Measurements from ENCODE around the gene GGT5. TPM values are rescaled to one million over a fixed set of nuclear protein-coding genes. Genes with fewer than 3 reads are reported as not detected.

The GGT5 gene
- total and polyA plus RNA-seq, 3 experiments from 2014 or later = not detected

GRCh38 chr22:24175160-24175808 lies 69.6 kb downstream of the GGT5 start:
- Histone ChIP-seq H3K36me3 (ENCODE audit: insufficient read depth, low read length) (peaks cover 18% of the 10 kb centered on the region), H3K4me1 (ENCODE audit: insufficient read depth, low read length) (no peaks in the 10 kb centered on the region), H3K4me3 (ENCODE audit: low read length) (no peak overlapping the region), H3K9me3 (ENCODE audit: low read length) (no peaks in the 10 kb centered on the region), H3K27ac (ENCODE audit: low read depth, low read length) (no peak overlapping the region), H3K27me3 (ENCODE audit: insufficient read depth, low read length, poor library complexity, severe bottlenecking) (no peaks in the 10 kb centered on the region)
- Mint-ChIP-seq H3K36me3 (peaks cover 0 to 75% (median 0%) of the 10 kb centered on the region in 3 donors), H3K4me1 (no peaks in the 10 kb centered on the region), H3K4me3 (no peak overlapping the region), H3K27me3 (no peaks in the 10 kb centered on the region), H3K9me3 (no peaks in the 10 kb centered on the region), H3K27ac (peak overlapping the region in 6 of 8 donors; percentile 42 to 93 (median 64))
- DNase-seq = peak; percentile 39 to 78 (median 49)
- ChIA-PET CTCF (interaction anchor here (0.6 to 8.0 kb wide), 21 partner anchors 9 to 147 kb away, joined by 3 to 72 read pairs (median 5); no protein-coding TSS in a partner anchor), POLR2A (interaction anchor here (2.2 kb wide), 1 partner anchor 42 kb away, joined by 6 read pairs; no protein-coding TSS in a partner anchor)

- H3K4me3 ChIP-seq (ENCODE audit: low read length) = no peak overlapping the region
- H3K27me3 ChIP-seq (ENCODE audit: insufficient read depth, low read length, poor library complexity, severe bottlenecking) = no peaks in the 10 kb centered on the region
- H3K9me3 Mint-ChIP-seq = no peaks in the 10 kb centered on the region
- peaks cover 0 to 82% (median 4%) of the 10 kb centered on the region in 3 donors for H3K36me3 Mint-ChIP-seq
- H3K4me1 ChIP-seq (ENCODE audit: insufficient read depth, low read length) = no peaks in the 10 kb centered on the region
- no peaks in the 10 kb centered on the region for H3K27me3 Mint-ChIP-seq
- H3K36me3 ChIP-seq (ENCODE audit: insufficient read depth, low read length) = peaks cover 35% of the 10 kb centered on the region
- CTCF ChIA-PET = interaction anchor here (2.6 to 8.0 kb wide), 2 partner anchors 15 to 39 kb away, joined by 14 to 68 read pairs; no protein-coding TSS in a partner anchor
- H3K4me1 Mint-ChIP-seq = peaks cover 0 to 8% (median 6%) of the 10 kb centered on the region in 3 donors
- peak overlapping the region in 4 of 8 donors; percentile 23 to 47 (median 37) for H3K27ac Mint-ChIP-seq
- POLR2A ChIA-PET = no interaction called here
- DNase-seq = no peak
- no peaks in the 10 kb centered on the region for H3K9me3 ChIP-seq (ENCODE audit: low read length)
- H3K4me3 Mint-ChIP-seq = no peak overlapping the region
- no peak overlapping the region for H3K27ac ChIP-seq (ENCODE audit: low read depth, low read length)
Observed at GRCh38 chr22:24171822-24172221, 73.1 kb downstream of the GGT5 start.

GRCh38 chr22:24170632-24171031 lies 74.2 kb downstream of the GGT5 start:
- no peaks in the 10 kb centered on the region for H3K27me3 Mint-ChIP-seq
- H3K36me3 ChIP-seq (ENCODE audit: insufficient read depth, low read length) = peaks cover 43% of the 10 kb centered on the region
- no peak overlapping the region for H3K27ac ChIP-seq (ENCODE audit: low read depth, low read length)
- no peaks in the 10 kb centered on the region for H3K9me3 ChIP-seq (ENCODE audit: low read length)
- no peak overlapping the region for H3K4me3 Mint-ChIP-seq
- peak overlapping the region in 2 of 8 donors; percentile 8 to 41 for H3K27ac Mint-ChIP-seq
- no peaks in the 10 kb centered on the region for H3K9me3 Mint-ChIP-seq
- no peak overlapping the region for H3K4me3 ChIP-seq (ENCODE audit: low read length)
- H3K36me3 Mint-ChIP-seq = peaks cover 0 to 85% (median 4%) of the 10 kb centered on the region in 3 donors
- peaks cover 0 to 8% (median 6%) of the 10 kb centered on the region in 3 donors for H3K4me1 Mint-ChIP-seq
- H3K27me3 ChIP-seq (ENCODE audit: insufficient read depth, low read length, poor library complexity, severe bottlenecking) = no peaks in the 10 kb centered on the region
- POLR2A ChIA-PET = no interaction called here
- no peaks in the 10 kb centered on the region for H3K4me1 ChIP-seq (ENCODE audit: insufficient read depth, low read length)
- no peak for DNase-seq
- CTCF ChIA-PET = interaction anchor here (2.6 to 8.0 kb wide), 2 partner anchors 14 to 37 kb away, joined by 14 to 68 read pairs; no protein-coding TSS in a partner anchor

GRCh38 chr22:24170188-24170587 lies 74.7 kb downstream of the GGT5 start:
- peaks cover 0 to 9% (median 6%) of the 10 kb centered on the region in 3 donors for H3K4me1 Mint-ChIP-seq
- H3K27me3 Mint-ChIP-seq = no peaks in the 10 kb centered on the region
- Histone ChIP-seq H3K27ac (ENCODE audit: low read depth, low read length) (no peak overlapping the region), H3K36me3 (ENCODE audit: insufficient read depth, low read length) (peaks cover 43% of the 10 kb centered on the region), H3K4me1 (ENCODE audit: insufficient read depth, low read length) (no peaks in the 10 kb centered on the region), H3K9me3 (ENCODE audit: low read length) (no peaks in the 10 kb centered on the region), H3K4me3 (ENCODE audit: low read length) (no peak overlapping the region), H3K27me3 (ENCODE audit: insufficient read depth, low read length, poor library complexity, severe bottlenecking) (no peaks in the 10 kb centered on the region)
- H3K36me3 Mint-ChIP-seq = peaks cover 0 to 86% (median 4%) of the 10 kb centered on the region in 3 donors
- peak overlapping the region in 1 of 8 donors; percentile 41 for H3K27ac Mint-ChIP-seq
- no peak for DNase-seq
- no peaks in the 10 kb centered on the region for H3K9me3 Mint-ChIP-seq
- POLR2A ChIA-PET = no interaction called here
- no peak overlapping the region for H3K4me3 Mint-ChIP-seq
- CTCF ChIA-PET = interaction anchor here (8.0 kb wide), 1 partner anchor 13 kb away, joined by 68 read pairs; no protein-coding TSS in a partner anchor

Other genes starting within 250 kb of the GGT5 start
- gene GSTT4, start 239.6 kb downstream of the GGT5 start, total RNA-seq = not detected
- not detected for gene GSTT4, start 239.6 kb downstream of the GGT5 start, polyA plus RNA-seq
- 10 to 100 TPM; 69.0 to 71.6 TPM for gene CABIN1, start 233.8 kb downstream of the GGT5 start, total RNA-seq
- gene CABIN1, start 233.8 kb downstream of the GGT5 start, polyA plus RNA-seq = 13.0 TPM
- gene SUSD2, start 63.6 kb downstream of the GGT5 start, total RNA-seq = under 1 TPM; 0.31 to 0.48 TPM
- gene SUSD2, start 63.6 kb downstream of the GGT5 start, polyA plus RNA-seq = not detected
- 10 to 100 TPM; 51.9 to 52.1 TPM for gene SPECC1L, start 25.7 kb upstream of the GGT5 start, total RNA-seq
- 14.9 TPM for gene SPECC1L, start 25.7 kb upstream of the GGT5 start, polyA plus RNA-seq
- 10 to 100 TPM; 23.2 to 26.7 TPM for gene ADORA2A, start 182.5 kb upstream of the GGT5 start, total RNA-seq
- gene ADORA2A, start 182.5 kb upstream of the GGT5 start, polyA plus RNA-seq = 89.6 TPM

Data from CD8-positive, alpha-beta memory T cell (primary cell).